ENCODE measurements around the gene SIN3A. TPM values are rescaled to one million over a fixed set of nuclear protein-coding genes. Genes with fewer than 3 reads are reported as not detected.

Gene SIN3A
- total RNA-seq, 1 donor from 2014 or later: 16.5 TPM

DNA sequence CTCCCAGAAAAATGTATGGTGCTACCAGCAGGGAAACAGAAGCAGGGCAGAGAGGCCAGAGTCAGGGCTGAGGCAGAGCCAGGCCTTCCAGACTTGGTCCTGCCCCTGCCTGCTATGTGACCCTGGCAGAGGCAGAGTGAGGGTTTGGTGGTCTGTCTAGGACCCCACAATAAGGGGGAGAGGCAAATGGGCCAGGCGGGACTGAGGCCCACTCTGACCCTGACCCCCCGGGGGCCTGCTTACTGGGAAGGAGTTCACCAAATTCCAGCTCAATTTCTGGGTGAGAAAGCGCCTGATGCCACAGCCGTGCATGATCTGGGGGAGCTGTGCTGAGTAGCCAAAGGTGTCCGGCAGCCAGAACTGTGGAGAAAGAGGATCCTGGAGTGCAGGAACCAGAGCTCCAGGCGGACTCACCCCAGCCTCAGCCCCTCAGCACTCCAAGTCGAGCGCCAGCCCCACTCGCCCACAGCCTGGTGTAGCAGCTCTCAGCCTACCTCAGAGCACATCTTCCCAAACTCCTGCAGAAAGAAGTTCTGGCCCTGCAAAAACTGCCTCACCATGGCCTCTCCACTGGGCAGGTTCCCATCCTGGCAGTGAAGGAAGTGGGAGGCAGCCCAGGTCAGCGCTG, 90.0 kb downstream of the SIN3A start:
- H3K27me3 ChIP-seq (ENCODE audit: control insufficient read depth, insufficient read depth, low read length): no peaks in the 10 kb centered on the region
- no peak overlapping the region for H3K4me3 ChIP-seq (ENCODE audit: low read depth, low read length)
- no peak for DNase-seq (ENCODE audit: low read depth)
- TF ChIP-seq, protein P1, sequence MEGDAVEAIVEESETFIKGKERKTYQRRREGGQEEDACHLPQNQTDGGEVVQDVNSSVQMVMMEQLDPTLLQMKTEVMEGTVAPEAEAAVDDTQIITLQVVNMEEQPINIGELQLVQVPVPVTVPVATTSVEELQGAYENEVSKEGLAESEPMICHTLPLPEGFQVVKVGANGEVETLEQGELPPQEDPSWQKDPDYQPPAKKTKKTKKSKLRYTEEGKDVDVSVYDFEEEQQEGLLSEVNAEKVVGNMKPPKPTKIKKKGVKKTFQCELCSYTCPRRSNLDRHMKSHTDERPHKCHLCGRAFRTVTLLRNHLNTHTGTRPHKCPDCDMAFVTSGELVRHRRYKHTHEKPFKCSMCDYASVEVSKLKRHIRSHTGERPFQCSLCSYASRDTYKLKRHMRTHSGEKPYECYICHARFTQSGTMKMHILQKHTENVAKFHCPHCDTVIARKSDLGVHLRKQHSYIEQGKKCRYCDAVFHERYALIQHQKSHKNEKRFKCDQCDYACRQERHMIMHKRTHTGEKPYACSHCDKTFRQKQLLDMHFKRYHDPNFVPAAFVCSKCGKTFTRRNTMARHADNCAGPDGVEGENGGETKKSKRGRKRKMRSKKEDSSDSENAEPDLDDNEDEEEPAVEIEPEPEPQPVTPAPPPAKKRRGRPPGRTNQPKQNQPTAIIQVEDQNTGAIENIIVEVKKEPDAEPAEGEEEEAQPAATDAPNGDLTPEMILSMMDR (IDR thresholded peaks at IDR 0.05; ENCODE audit: insufficient read depth, low read length, poor library complexity, severe bottlenecking): no peak
- H3K36me3 ChIP-seq (ENCODE audit: control insufficient read depth, insufficient read depth, low read length): peaks cover 6% of the 10 kb centered on the region

DNA sequence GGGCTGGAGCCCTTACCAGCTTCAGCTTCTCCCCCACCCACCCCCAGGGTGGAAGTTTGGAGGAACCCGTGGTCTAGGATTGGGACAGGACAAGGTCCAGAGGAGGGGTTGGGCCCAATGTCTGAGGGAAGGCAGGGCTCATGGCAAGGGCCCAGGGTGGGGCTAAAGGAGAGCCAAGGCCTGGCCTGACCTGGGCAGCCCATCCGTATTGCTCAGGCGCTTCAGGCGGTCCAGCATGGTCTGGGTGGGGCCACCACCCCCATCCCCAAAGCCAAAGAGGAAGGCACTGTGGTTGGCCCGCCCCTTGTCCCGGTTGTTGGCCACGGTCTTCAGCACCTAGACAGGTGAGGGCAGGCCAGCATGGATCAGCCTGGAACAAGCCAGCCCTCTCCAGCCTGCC, 90.6 kb downstream of the SIN3A start:
- H3K36me3 ChIP-seq (ENCODE audit: control insufficient read depth, insufficient read depth, low read length): peaks cover 7% of the 10 kb centered on the region
- no peaks in the 10 kb centered on the region for H3K27me3 ChIP-seq (ENCODE audit: control insufficient read depth, insufficient read depth, low read length)
- H3K4me3 ChIP-seq (ENCODE audit: low read depth, low read length): no peak overlapping the region
- TF ChIP-seq, protein P1 (IDR thresholded peaks at IDR 0.05; ENCODE audit: insufficient read depth, low read length, poor library complexity, severe bottlenecking): no peak
- no peak for DNase-seq (ENCODE audit: low read depth)

DNA sequence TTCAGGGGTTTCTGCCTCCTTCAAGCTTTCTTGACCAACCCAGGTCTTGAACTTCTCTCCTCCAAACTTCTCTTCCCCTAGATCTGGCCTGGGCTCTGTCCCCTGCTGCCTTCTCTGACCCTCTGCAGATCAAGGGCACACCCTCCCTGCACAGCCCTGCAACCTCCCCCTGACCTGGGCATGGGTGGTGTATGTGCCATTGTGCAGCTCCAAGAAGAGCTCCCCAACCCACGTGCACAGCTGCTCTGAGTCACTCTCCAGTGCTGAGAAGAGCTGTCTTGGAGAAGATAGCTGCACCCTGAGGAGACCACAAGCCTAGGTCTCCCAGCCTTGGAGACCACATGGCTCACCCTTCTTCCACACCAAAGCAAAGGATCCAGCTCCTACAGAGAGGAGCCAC, 91.1 kb downstream of the SIN3A start:
- no peak for DNase-seq (ENCODE audit: low read depth)
- TF ChIP-seq, protein P1 (IDR thresholded peaks at IDR 0.05; ENCODE audit: insufficient read depth, low read length, poor library complexity, severe bottlenecking): no peak
- Histone ChIP-seq H3K36me3 (ENCODE audit: control insufficient read depth, insufficient read depth, low read length) (peaks cover 7% of the 10 kb centered on the region), H3K27me3 (ENCODE audit: control insufficient read depth, insufficient read depth, low read length) (no peaks in the 10 kb centered on the region), H3K4me3 (ENCODE audit: low read depth, low read length) (no peak overlapping the region)

DNA sequence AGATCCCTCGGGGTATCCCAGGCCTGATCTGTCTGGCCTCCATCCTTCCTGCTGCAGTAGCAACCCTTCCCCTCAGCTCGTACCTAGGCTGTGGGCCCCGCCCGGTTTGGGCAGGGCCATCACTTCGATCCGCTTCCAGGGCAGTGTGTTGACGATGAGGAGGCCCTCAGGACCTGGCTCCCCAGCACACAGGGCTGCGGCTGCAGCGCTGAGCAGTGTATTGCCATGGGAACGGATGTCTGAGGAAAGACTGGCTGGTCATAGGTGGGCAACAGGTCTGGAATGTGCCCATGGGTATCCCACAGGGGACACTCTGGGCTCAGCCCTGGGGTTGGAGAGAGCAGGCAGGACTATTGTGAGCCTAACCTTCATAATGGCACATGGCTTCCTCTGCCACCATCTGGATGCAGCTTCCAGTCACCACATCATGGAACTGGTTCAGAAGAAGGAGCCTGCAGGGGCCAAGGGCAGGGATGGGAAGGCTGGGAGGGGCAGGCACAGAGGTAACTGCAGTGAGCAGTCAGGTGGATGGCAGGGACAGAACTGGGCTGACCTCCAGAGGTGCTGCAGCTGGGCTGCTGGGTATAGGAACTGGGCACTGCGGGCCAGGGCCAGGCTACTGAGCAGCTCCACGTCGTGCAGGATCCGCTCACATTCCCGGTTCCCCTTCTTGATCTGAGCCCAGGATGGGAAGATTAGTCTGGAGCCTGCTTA, 91.8 kb downstream of the SIN3A start:
- TF ChIP-seq, protein P1 (IDR thresholded peaks at IDR 0.05; ENCODE audit: insufficient read depth, low read length, poor library complexity, severe bottlenecking): no peak
- peaks cover 6% of the 10 kb centered on the region for H3K36me3 ChIP-seq (ENCODE audit: control insufficient read depth, insufficient read depth, low read length)
- H3K4me3 ChIP-seq (ENCODE audit: low read depth, low read length): no peak overlapping the region
- no peak for DNase-seq (ENCODE audit: low read depth)
- no peaks in the 10 kb centered on the region for H3K27me3 ChIP-seq (ENCODE audit: control insufficient read depth, insufficient read depth, low read length)

DNA sequence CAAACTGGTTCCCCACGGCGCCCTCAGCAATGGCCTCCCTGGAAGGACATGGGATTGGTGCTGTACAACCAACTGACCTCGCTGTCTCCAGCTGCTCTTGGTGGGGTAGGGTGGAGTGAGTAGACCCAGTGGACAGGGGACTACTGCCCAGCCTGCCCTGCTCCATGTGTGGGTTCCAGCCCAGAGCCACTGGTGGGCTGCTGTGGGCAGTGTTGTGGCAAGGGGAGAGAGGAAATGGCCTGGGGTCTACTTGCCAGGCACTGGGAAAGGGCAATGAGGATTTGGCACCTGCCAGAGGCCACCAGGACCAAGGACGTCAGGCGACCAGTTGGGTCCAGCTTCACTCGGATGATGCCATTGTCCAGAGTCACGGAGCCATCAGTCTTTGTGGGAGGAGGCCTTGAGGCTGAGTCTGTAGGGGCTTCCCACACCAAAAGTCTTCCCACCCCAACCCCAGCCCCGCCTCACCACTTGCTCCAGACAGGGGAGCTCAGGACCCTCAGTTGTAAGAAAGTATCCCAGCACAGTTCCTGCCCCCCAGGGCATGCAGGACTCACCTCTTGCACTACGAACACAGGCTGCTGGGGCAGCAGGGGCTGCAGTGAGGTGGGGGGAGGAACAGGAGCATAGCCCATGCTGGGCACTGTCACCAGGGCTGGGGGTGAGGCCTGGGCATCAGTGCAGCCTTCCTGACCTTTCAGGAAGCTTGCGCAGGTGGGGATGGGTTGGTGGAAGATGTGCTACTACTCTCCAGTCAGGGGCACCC, 92.5 kb downstream of the SIN3A start:
- no peak for DNase-seq (ENCODE audit: low read depth)
- TF ChIP-seq, protein P1 (IDR thresholded peaks at IDR 0.05; ENCODE audit: insufficient read depth, low read length, poor library complexity, severe bottlenecking): no peak
- Histone ChIP-seq H3K4me3 (ENCODE audit: low read depth, low read length) (no peak overlapping the region), H3K36me3 (ENCODE audit: control insufficient read depth, insufficient read depth, low read length) (peaks cover 6% of the 10 kb centered on the region), H3K27me3 (ENCODE audit: control insufficient read depth, insufficient read depth, low read length) (no peaks in the 10 kb centered on the region)

Data from kidney epithelial cell (primary cell).